Neural progenitor cell (in vitro differentiated cells): Measurements from ENCODE around the gene WDR45B. TPM values are rescaled to one million over a fixed set of nuclear protein-coding genes. Genes with fewer than 3 reads are reported as not detected.
"Not testable (repeated sequence)": the region's sequence is repeated elsewhere in the genome, so short reads cannot be mapped to it uniquely, and the experiment has no call there.

Experiments used
- DNase-seq: peaks from one replicate; pipeline ENCODE4 v3.0.0-alpha.2; 2016; ENCODE audit warnings: low spot score
- H2AFZ ChIP-seq: fragments of 200-600 bp; sonication (generic); replicated peaks from 2 replicates; pipeline ENCODE4 v1.6.1; 2016; ENCODE audit warnings: antibody characterized with exemption
- H3F3A ChIP-seq: fragments of 200-600 bp; sonication (generic); 2 replicates; pipeline ENCODE4 v1.6.1; 2016; ENCODE audit warnings: antibody characterized with exemption, low read depth
- H3K27ac ChIP-seq: fragments of 200-600 bp; sonication (generic); 2 replicates; pipeline ENCODE4 v1.5.1; 2016; ENCODE audit warnings: mild to moderate bottlenecking
- H3K27me3 ChIP-seq: fragments of 200-600 bp; sonication (generic); 2 replicates; pipeline ENCODE4 v1.6.1; 2016; ENCODE audit warnings: mild to moderate bottlenecking, moderate library complexity
- H3K36me3 ChIP-seq: fragments of 200-600 bp; sonication (generic); 2 replicates; pipeline ENCODE4 v1.5.1; 2016
- H3K4me1 ChIP-seq: fragments of 200-600 bp; sonication (generic); 2 replicates; pipeline ENCODE4 v1.6.1; 2016; ENCODE audit warnings: mixed run types
- H3K4me2 ChIP-seq: fragments of 200-600 bp; sonication (generic); 2 replicates; pipeline ENCODE4 v1.6.1; 2016
- H3K4me3 ChIP-seq: fragments of 200-600 bp; sonication (generic); 2 replicates; pipeline ENCODE4 v1.5.1; 2016
- H3K79me2 ChIP-seq: fragments of 200-600 bp; sonication (generic); 2 replicates; pipeline ENCODE4 v1.6.1; 2016; ENCODE audit warnings: low read depth
- H3K9ac ChIP-seq: fragments of 200-600 bp; sonication (generic); 2 replicates; pipeline ENCODE4 v1.6.1; 2016
- H3K9me3 ChIP-seq: fragments of 200-600 bp; sonication (generic); 2 replicates; pipeline ENCODE4 v1.5.1; 2016; ENCODE audit warnings: low read depth
- H4K20me1 ChIP-seq: fragments of 200-600 bp; sonication (generic); 2 replicates; pipeline ENCODE4 v1.6.1; 2016; ENCODE audit warnings: low read depth
- H3K27ac Mint-ChIP-seq: 3 replicates; pipeline ENCODE4 v1.8.0; 2021; ENCODE audit warnings: mixed read lengths
- H3K27me3 Mint-ChIP-seq: 2 replicates; pipeline ENCODE4 v1.8.0; 2022; ENCODE audit warnings: low read depth, mild to moderate bottlenecking, inconsistent platforms, moderate library complexity, mixed read lengths; ENCODE audit not compliant: insufficient read depth
- H3K36me3 Mint-ChIP-seq: 3 replicates; pipeline ENCODE4 v1.8.0; 2021; ENCODE audit warnings: mixed read lengths
- H3K4me1 Mint-ChIP-seq: 3 replicates; pipeline ENCODE4 v1.8.0; 2021; ENCODE audit warnings: mixed read lengths
- H3K4me3 Mint-ChIP-seq: 3 replicates; pipeline ENCODE4 v1.8.0; 2021; ENCODE audit warnings: mild to moderate bottlenecking, moderate library complexity, mixed read lengths
- H3K9me3 Mint-ChIP-seq: 3 replicates; pipeline ENCODE4 v1.8.0; 2020; ENCODE audit warnings: mixed read lengths
- CTCF ChIP-seq: fragments of 200-600 bp; sonication (generic); IDR thresholded peaks from 2 replicates; pipeline ENCODE4 v1.5.1; 2017; ENCODE audit warnings: antibody characterized with exemption, mild to moderate bottlenecking
- EZH2 ChIP-seq: fragments of 200-600 bp; sonication (generic); IDR thresholded peaks from 2 replicates; pipeline ENCODE4 v1.6.1; 2017; ENCODE audit warnings: antibody characterized with exemption, mild to moderate bottlenecking, moderate library complexity
- EZH2phosphoT487 ChIP-seq: fragments of 200-600 bp; sonication (generic); IDR thresholded peaks from 2 replicates; pipeline ENCODE4 v1.6.1; 2017; ENCODE audit warnings: antibody characterized with exemption
- total RNA-seq: library from RNA; depleted of rRNA; stranded (reverse); fragments of >200 nt; gene quantifications from 2 replicates; pipeline ENCODE4 v1.2.3, GENCODE V29; 2015; ENCODE audit warnings: low replicate concordance

WDR45B gene
- total RNA-seq, 1 donor from 2014 or later: 110 TPM

- Histone ChIP-seq H2AFZ (no peak overlapping the region), H3K79me2 (no peaks in the 10 kb centered on the region), H3K9ac (no peak overlapping the region), H3K27me3 (no peaks in the 10 kb centered on the region), H3F3A (peaks cover 10% of the 10 kb centered on the region), H3K36me3 (no peaks in the 10 kb centered on the region), H3K4me3 (no peak overlapping the region), H3K9me3 (no peaks in the 10 kb centered on the region), H3K27ac (no peak overlapping the region), H3K4me2 (no peak overlapping the region), H4K20me1 (peaks cover 5% of the 10 kb centered on the region), H3K4me1 (no peaks in the 10 kb centered on the region)
- H3K27ac Mint-ChIP-seq: peak overlapping the region; percentile 23
- no peaks in the 10 kb centered on the region for H3K4me1 Mint-ChIP-seq
- no peak overlapping the region for H3K4me3 Mint-ChIP-seq
- peaks cover 6% of the 10 kb centered on the region for H3K27me3 Mint-ChIP-seq
- no peak for DNase-seq
- H3K9me3 Mint-ChIP-seq: no peaks in the 10 kb centered on the region
- TF ChIP-seq CTCF: no peak
- TF ChIP-seq EZH2phosphoT487: no peak
- no peak for TF ChIP-seq EZH2
- peaks cover 24% of the 10 kb centered on the region for H3K36me3 Mint-ChIP-seq
Observed at GRCh38 chr17:82586576-82587233, 61.5 kb downstream of the WDR45B start.

GRCh38 chr17:82585935-82586575 is 62.2 kb downstream of the WDR45B start:
- not testable (repeated sequence) for H3K27me3 Mint-ChIP-seq, H3F3A ChIP-seq, H3K36me3 ChIP-seq, DNase-seq, H4K20me1 ChIP-seq, H3K79me2 ChIP-seq, H3K4me1 Mint-ChIP-seq, H3K9me3 Mint-ChIP-seq, H3K9ac ChIP-seq, H3K9me3 ChIP-seq, H3K4me3 Mint-ChIP-seq, H3K27me3 ChIP-seq, H2AFZ ChIP-seq, H3K4me1 ChIP-seq, H3K27ac ChIP-seq, H3K4me3 ChIP-seq, H3K4me2 ChIP-seq
- Mint-ChIP-seq H3K36me3 (peaks cover 25% of the 10 kb centered on the region), H3K27ac (peak overlapping the region; percentile 91)

GRCh38 chr17:82583720-82584234 is 64.5 kb downstream of the WDR45B start:
- Mint-ChIP-seq H3K4me3 (no peak overlapping the region), H3K36me3 (peaks cover 25% of the 10 kb centered on the region), H3K27me3 (peaks cover 4% of the 10 kb centered on the region), H3K9me3 (no peaks in the 10 kb centered on the region), H3K27ac (no peak overlapping the region), H3K4me1 (no peaks in the 10 kb centered on the region)
- Histone ChIP-seq H3K9ac (no peak overlapping the region), H3K79me2 (no peaks in the 10 kb centered on the region), H3F3A (no peaks in the 10 kb centered on the region), H4K20me1 (peaks cover 3% of the 10 kb centered on the region), H3K36me3 (no peaks in the 10 kb centered on the region), H3K27ac (no peak overlapping the region), H3K4me3 (no peak overlapping the region), H2AFZ (no peak overlapping the region), H3K4me1 (no peaks in the 10 kb centered on the region), H3K27me3 (no peaks in the 10 kb centered on the region), H3K4me2 (no peak overlapping the region), H3K9me3 (no peaks in the 10 kb centered on the region)
- TF ChIP-seq EZH2 (no peak), CTCF (no peak), EZH2phosphoT487 (no peak)
- DNase-seq: no peak

GRCh38 chr17:82582709-82583108 is 65.5 kb downstream of the WDR45B start:
- Histone ChIP-seq H3K4me2 (no peak overlapping the region), H3K9me3 (no peaks in the 10 kb centered on the region), H3K4me1 (no peaks in the 10 kb centered on the region), H3K27ac (no peak overlapping the region), H3K27me3 (no peaks in the 10 kb centered on the region), H3K9ac (no peak overlapping the region), H3F3A (no peaks in the 10 kb centered on the region), H3K4me3 (no peak overlapping the region), H3K79me2 (no peaks in the 10 kb centered on the region), H3K36me3 (no peaks in the 10 kb centered on the region), H2AFZ (no peak overlapping the region), H4K20me1 (peaks cover 3% of the 10 kb centered on the region)
- Mint-ChIP-seq H3K9me3 (no peaks in the 10 kb centered on the region), H3K4me3 (no peak overlapping the region), H3K4me1 (no peaks in the 10 kb centered on the region), H3K27me3 (peaks cover 4% of the 10 kb centered on the region), H3K36me3 (peaks cover 30% of the 10 kb centered on the region), H3K27ac (no peak overlapping the region)
- TF ChIP-seq EZH2phosphoT487 (no peak), CTCF (no peak), EZH2 (no peak)
- DNase-seq: no peak
